Type B pancreatic cell (in vitro differentiated cells): ENCODE measurements around the gene SDK2. TPM values are rescaled to one million over a fixed set of nuclear protein-coding genes. Genes with fewer than 3 reads are reported as not detected.

Experiments
- DNase-seq: peaks from one replicate; pipeline ENCODE4 v3.0.0; 2021; ENCODE audit warnings: mixed read lengths; ENCODE audit not compliant: unreplicated experiment; ENCODE audit errors: extremely low spot score
- H3K27ac Mint-ChIP-seq: 2 replicates; pipeline ENCODE4 v1.8.0; 2021; ENCODE audit warnings: mild to moderate bottlenecking, mixed read lengths
- H3K27me3 Mint-ChIP-seq: 2 replicates; pipeline ENCODE4 v1.8.0; 2021; ENCODE audit warnings: mixed read lengths
- H3K36me3 Mint-ChIP-seq: 2 replicates; pipeline ENCODE4 v1.8.0; 2021; ENCODE audit warnings: mixed read lengths
- H3K4me1 Mint-ChIP-seq: one replicate; pipeline ENCODE4 v1.8.0; 2021; ENCODE audit warnings: mixed read lengths; ENCODE audit not compliant: unreplicated experiment
- H3K4me3 Mint-ChIP-seq: 2 replicates; pipeline ENCODE4 v1.8.0; 2021; ENCODE audit warnings: mild to moderate bottlenecking, mixed read lengths
- H3K9me3 Mint-ChIP-seq: 2 replicates; pipeline ENCODE4 v1.8.0; 2021; ENCODE audit warnings: mixed read lengths
- CTCF ChIP-seq: fragments of 200-600 bp; sonication (generic); conservative IDR thresholded peaks from 2 replicates; pipeline ENCODE4 v1.5.0; 2021; ENCODE audit warnings: antibody characterized with exemption, mild to moderate bottlenecking
- total RNA-seq: library from RNA; stranded (reverse); gene quantifications from 2 replicates; pipeline ENCODE4 v1.2.1, GENCODE V29; 2021; ENCODE audit warnings: low replicate concordance

Gene SDK2
- total RNA-seq, 1 donor from 2014 or later = 47.3 TPM

GRCh38 chr17:73653810-73654209 is 9.6 kb upstream of the SDK2 start:
- TF ChIP-seq CTCF = no peak
- DNase-seq = no peak
- H3K4me1 Mint-ChIP-seq = peaks cover 11% of the 10 kb centered on the region
- H3K27ac Mint-ChIP-seq = no peak overlapping the region
- H3K4me3 Mint-ChIP-seq = no peak overlapping the region
- peaks cover 14% of the 10 kb centered on the region for H3K9me3 Mint-ChIP-seq
- H3K27me3 Mint-ChIP-seq = peaks cover 13% of the 10 kb centered on the region
- H3K36me3 Mint-ChIP-seq = no peaks in the 10 kb centered on the region

- DNase-seq = no peak
- Mint-ChIP-seq H3K4me3 (no peak overlapping the region), H3K4me1 (peaks cover 12% of the 10 kb centered on the region), H3K27ac (no peak overlapping the region), H3K36me3 (no peaks in the 10 kb centered on the region), H3K9me3 (peaks cover 14% of the 10 kb centered on the region), H3K27me3 (peaks cover 21% of the 10 kb centered on the region)
- no peak for TF ChIP-seq CTCF
Observed at GRCh38 chr17:73652886-73653480, 8.7 kb upstream of the SDK2 start.

GRCh38 chr17:73650617-73651200 is 6.5 kb upstream of the SDK2 start:
- no peak for TF ChIP-seq CTCF
- peaks cover 27% of the 10 kb centered on the region for H3K4me1 Mint-ChIP-seq
- no peak overlapping the region for H3K4me3 Mint-ChIP-seq
- H3K9me3 Mint-ChIP-seq = peaks cover 14% of the 10 kb centered on the region
- H3K27ac Mint-ChIP-seq = no peak overlapping the region
- peaks cover 38% of the 10 kb centered on the region for H3K27me3 Mint-ChIP-seq
- DNase-seq = no peak
- no peaks in the 10 kb centered on the region for H3K36me3 Mint-ChIP-seq

- peaks cover 14% of the 10 kb centered on the region for H3K9me3 Mint-ChIP-seq
- H3K27ac Mint-ChIP-seq = no peak overlapping the region
- no peaks in the 10 kb centered on the region for H3K36me3 Mint-ChIP-seq
- peaks cover 41% of the 10 kb centered on the region for H3K27me3 Mint-ChIP-seq
- DNase-seq = no peak
- TF ChIP-seq CTCF = peak; percentile 60
- H3K4me1 Mint-ChIP-seq = peaks cover 27% of the 10 kb centered on the region
- H3K4me3 Mint-ChIP-seq = no peak overlapping the region
Observed at GRCh38 chr17:73650140-73650539, 5.9 kb upstream of the SDK2 start.

- peaks cover 7% of the 10 kb centered on the region for H3K9me3 Mint-ChIP-seq
- no peak for TF ChIP-seq CTCF
- no peak for DNase-seq
- peaks cover 43% of the 10 kb centered on the region for H3K27me3 Mint-ChIP-seq
- no peak overlapping the region for H3K4me3 Mint-ChIP-seq
- peaks cover 27% of the 10 kb centered on the region for H3K4me1 Mint-ChIP-seq
- H3K36me3 Mint-ChIP-seq = no peaks in the 10 kb centered on the region
- no peak overlapping the region for H3K27ac Mint-ChIP-seq
Observed at GRCh38 chr17:73648974-73649373, 4.7 kb upstream of the SDK2 start.

- Mint-ChIP-seq H3K27ac (no peak overlapping the region), H3K27me3 (peaks cover 44% of the 10 kb centered on the region), H3K4me3 (no peak overlapping the region), H3K4me1 (peaks cover 27% of the 10 kb centered on the region), H3K9me3 (peaks cover 4% of the 10 kb centered on the region), H3K36me3 (no peaks in the 10 kb centered on the region)
- no peak for DNase-seq
- TF ChIP-seq CTCF = no peak
Observed at GRCh38 chr17:73648543-73648820, 4.2 kb upstream of the SDK2 start.
